Testis (tissue), 2 donors: ENCODE measurements around the gene GRK3.
"Not testable (repeated sequence)": the region's sequence is repeated elsewhere in the genome, so short reads cannot be mapped to it uniquely, and the experiment has no call there.

Experiments
- CTCF ChIP-seq, 3 experiments: fragments of 450-650 bp in 2 of 3; fragments of 200-600 bp in 1 of 3; sonication (generic) in 1 of 3; IDR thresholded peaks; one replicate each; pipeline ENCODE4 v1.5.1; 2016 to 2019; ENCODE audit warnings: antibody characterized with exemption in 3 of 3, mild to moderate bottlenecking in 2 of 3, moderate library complexity in 1 of 3
- POLR2A ChIP-seq: fragments of 450-650 bp; IDR thresholded peaks from one replicate; pipeline ENCODE4 v1.6.1; 2017; ENCODE audit warnings: antibody characterized with exemption, mild to moderate bottlenecking, moderate library complexity

DNA sequence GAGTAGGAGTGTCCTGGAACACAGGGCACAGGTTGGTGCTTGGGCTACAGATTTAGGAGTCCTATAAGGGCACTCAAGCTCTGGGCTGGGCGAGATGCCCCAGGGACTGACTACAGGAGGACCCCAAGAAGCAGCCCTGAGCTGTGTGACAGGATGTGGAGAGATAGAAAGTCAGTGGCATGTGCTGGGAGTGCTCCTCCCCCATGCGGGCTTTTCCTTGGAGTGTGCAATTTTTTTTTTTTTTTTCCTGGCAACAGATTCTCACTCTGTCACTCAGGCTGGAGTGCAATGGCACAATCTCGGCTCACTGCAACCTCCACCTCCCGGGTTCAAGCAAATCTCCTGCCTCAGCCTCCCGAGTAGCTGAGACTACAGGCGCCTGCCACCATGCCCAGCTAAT lies 144.0 kb downstream of the GRK3 start:
- TF ChIP-seq CTCF (IDR thresholded peaks at IDR 0.05); POLR2A: not testable (repeated sequence)
